Activated T-cell treated with anti-CD3 and anti-CD28 coated beads for 1 hour (primary cell): ENCODE data around the gene SKP1.

Experiments used
- DNase-seq: peaks from one replicate; pipeline ENCODE4 v3.0.0-alpha.2; 2020; ENCODE audit warnings: low read depth

Gene SKP1

GRCh38 chr5:134130239-134130945 lies 46.4 kb downstream of the SKP1 start:
- DNase-seq: no peak

GRCh38 chr5:134129411-134130238 lies 47.1 kb downstream of the SKP1 start:
- DNase-seq: no peak

DNA sequence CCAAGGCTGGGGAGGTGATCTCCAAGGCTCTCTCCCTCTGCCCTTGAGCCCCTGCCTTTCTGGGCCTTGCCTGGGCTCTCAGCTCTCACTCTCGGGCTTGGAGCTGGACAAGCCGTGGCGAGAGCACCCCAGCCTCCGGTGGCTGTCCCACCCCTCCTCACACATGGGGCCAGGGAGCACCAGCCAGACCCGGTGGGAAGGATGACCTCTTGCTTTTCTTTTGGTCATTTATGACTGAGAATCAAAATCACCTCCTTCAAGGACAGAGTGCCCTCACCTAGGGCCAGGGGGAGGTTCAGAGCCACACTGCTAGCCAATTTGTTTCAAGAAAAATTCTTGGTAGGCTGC lies 48.1 kb downstream of the SKP1 start:
- no peak for DNase-seq

DNA sequence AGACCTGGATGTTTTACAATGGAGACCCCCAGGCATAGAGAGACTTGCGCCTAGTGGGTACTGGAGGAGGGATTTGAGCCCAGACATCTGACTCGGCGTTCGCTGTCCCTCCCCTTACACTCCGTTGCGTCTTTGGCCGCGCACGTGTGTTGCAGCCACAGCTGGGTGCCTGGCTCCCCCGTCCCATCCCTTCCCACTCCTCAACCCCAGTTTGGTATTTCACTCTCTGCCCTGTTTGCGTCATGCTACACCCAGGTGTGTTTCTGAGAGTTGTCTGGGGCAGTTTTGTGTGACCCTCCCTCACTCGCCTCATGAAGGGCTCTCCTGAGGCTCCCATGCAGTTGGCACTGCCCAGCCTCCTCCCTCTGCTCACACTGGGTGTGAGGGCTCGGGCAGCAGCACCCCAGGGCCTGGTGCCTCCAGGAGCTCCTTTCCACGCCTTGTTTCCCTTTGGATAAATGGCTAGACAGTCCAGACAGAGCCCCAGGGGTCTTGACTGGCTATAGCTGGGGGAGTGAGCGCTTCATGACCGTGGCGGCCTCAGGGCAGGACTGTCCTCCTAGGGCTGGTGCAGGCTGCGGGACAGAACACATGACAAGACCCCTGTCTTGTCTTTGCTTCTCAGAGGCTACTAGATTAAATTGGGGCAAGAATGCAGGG lies 48.6 kb downstream of the SKP1 start:
- DNase-seq: no peak

- DNase-seq: no peak
Observed at GRCh38 chr5:134127376-134127861, 49.3 kb downstream of the SKP1 start.

DNA sequence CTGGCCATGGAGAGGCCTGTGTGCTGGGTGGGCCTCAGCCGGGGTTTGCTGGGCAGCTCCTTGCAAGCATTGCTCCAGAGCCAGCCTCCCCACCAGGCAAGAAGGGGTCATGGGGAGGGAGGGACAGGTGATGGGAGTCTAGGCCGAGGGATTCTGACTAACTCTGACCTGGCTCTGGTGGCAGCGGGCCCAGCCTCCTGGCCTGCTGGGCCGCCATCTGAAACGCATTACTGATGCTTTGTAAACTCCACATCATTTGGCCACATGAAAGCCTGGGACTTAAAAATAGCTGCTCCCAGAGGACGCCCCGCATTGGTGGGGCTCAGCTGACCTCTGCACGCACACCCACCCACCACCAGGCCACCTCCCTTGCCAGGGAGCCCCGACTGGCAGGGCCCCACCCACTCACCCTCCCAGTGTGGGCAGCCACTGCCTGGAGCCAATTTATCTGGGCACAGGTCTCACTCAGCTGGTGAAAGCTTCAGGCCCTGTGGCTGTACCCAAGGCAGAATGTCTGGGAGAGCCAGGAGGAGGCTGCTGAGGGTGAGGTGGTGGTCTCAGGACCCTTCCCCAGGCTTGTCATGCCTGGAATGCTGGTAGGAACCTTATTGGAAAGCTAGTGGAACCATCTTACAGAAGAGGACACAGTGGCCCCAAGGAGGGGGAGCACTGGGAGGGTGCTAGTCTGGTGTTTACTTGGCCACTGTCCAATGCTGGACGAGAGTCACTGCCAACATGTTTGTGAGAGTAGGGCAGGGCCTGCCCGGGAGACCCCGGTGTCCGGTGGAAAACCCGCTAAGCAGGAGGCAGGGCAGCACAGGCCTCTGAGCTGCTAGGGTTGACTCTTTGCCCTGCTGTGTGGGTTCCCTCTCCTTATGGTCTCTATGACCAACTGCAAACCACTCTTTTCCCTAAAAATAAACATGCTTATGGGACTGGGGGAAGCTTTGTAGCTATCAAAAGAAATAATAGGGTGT lies 51.4 kb downstream of the SKP1 start:
- DNase-seq: no peak

DNA sequence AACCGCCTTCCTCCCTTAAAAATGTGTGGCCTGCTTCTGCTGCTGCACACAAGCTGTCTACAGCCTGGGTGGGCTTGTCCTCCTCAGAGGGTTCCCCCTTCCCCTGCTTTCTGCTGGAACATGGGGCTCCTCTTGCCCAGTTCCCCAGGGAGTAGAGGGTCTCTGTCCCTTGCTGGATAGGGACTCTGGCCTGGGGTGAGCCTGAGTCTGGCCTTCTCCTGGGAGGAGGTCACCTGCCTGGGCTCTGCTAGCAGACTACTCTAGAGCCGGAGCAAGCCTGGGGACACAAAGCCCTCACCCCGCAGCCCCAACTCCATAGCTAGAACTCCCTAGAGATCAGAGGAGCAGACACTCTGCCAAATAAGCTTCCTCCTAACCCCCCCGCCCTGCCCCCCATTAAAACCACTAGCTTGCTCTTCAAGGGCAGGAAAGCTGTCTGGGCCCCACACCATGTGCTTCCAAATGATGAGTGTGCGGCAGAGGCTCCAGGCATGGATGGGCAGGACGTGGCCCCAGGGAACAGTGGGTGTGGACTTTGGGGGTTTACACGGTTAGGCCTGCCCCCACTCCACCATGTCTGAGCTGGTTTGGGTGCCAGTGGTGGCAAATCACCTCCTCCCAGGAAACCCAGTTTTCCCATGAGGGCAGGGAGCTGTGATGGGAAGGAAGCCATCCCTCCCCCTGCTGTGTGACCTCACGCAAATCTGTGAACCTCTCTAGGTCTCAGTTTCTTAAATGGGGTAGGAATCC lies 52.3 kb downstream of the SKP1 start:
- DNase-seq: no peak

- no peak for DNase-seq
Observed at GRCh38 chr5:134123360-134123759, 53.4 kb downstream of the SKP1 start.

DNA sequence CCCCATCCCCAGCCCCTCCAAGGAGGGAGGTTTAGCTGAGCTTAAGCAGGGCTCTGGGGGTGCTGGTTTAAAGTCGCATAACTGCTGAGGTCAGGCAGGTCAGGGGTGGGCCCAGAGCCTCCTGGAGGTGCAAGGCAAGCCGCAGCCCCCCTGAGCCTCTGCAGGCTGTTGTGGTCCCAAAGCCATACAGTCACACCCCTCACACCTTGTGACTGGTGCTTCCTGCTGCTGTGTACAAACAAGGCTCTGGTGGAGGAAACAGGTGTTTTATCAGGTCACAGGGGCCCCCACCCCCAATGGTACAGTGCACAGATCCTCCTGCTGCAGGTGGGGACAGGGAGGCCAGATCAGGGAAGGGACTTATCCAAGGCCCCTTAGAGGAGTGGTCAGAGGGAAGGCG lies 54.2 kb downstream of the SKP1 start:
- no peak for DNase-seq

- no peak for DNase-seq
Observed at GRCh38 chr5:134120386-134121138, 56.2 kb downstream of the SKP1 start.

GRCh38 chr5:134119720-134120119 lies 57.0 kb downstream of the SKP1 start:
- no peak for DNase-seq

- no peak for DNase-seq
Observed at GRCh38 chr5:134118212-134118835, 58.4 kb downstream of the SKP1 start.

GRCh38 chr5:134116789-134117761 lies 59.7 kb downstream of the SKP1 start:
- no peak for DNase-seq

DNA sequence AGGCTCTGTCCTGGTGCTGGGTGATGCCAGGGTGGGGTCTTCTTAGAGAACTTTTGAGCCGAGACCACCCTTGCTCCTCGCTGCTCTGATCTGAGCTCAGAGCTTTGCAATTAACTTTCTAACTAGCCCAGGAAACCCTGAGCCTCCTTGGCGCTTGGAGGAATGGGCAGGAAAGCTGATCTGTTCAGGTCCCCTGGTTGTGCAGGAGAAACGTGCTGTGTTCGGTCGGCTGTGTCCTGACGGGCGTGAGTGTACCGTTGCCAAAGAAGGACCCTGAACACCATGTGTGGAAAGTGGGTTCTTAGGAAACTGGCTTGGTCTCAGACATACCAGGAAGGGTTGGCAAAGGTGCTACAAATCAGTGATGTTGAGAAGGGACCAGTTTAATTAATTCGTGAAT lies 60.5 kb downstream of the SKP1 start:
- no peak for DNase-seq

- no peak for DNase-seq
Observed at GRCh38 chr5:134115806-134116175, 61.0 kb downstream of the SKP1 start.

DNA sequence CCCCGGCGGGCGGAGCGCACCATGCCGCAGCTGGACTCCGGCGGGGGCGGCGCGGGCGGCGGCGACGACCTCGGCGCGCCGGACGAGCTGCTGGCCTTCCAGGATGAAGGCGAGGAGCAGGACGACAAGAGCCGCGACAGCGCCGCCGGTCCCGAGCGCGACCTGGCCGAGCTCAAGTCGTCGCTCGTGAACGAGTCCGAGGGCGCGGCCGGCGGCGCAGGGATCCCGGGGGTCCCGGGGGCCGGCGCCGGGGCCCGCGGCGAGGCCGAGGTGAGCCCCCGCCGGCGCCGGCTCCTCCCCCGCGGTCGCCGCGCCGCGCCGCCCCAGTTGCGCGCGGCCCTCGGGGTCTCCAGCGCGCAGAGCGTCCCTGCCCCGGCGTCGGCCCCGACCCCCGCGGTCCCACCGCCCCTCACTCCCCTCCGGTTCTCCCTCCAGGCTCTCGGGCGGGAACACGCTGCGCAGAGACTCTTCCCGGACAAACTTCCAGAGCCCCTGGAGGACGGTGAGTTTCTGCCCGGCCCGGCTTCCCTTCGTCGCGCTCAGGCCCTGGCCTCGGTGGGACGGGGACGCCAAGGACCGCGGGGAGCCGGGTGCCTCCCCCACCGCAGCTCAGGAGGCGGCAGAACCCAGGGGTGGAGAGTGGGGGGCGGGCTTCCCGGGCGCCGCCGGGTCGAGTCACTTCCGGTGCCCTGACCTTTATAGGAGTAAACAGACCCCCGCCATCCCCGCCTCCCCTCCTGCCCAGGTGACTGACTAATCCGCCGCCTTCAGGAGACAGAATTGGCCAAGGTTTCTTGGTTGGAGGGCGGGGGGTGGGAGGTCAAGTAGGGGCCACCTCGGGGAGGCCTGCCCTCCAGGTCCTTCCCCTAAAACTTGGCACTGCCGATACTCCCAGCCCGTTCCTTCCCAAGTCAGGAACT lies 61.6 kb downstream of the SKP1 start:
- DNase-seq: peak; percentile 75
